NCI-H146 treated with DMSO at 0.1 percent for 48 hours (cell line): ENCODE measurements around the gene CHST12.

Experiments used
- DNase-seq: peaks from one replicate; lab custom pipeline; 2025; ENCODE audit not compliant: unreplicated experiment; lab: John Stamatoyannopoulos, UW

The CHST12 gene

GRCh38 chr7:2433713-2434550, 30.5 kb downstream of the CHST12 start:
- no peak for DNase-seq

DNA sequence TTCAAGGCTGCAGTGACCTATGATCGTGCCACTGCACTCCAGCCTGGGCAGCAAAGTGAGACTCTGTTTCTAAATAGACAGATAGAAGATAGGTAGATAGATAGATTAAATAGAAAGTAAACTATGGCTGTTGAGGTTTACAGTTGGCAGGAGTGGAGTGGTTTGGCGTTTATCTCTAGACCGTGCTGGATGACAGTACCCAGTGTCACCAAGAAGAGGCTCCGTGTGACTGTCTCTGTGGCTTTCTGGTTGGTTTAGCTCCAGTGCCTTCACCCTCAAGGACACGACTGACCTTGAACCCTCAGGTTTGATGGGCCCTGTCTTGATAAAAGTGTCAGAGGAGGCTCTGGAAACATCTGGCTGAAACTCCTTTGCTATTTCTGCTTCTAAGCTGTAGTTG, 31.7 kb downstream of the CHST12 start:
- no peak for DNase-seq

- DNase-seq, result no peak
These were observed 33.1 kb downstream of the CHST12 start for GRCh38 chr7:2436341-2437104.

DNA sequence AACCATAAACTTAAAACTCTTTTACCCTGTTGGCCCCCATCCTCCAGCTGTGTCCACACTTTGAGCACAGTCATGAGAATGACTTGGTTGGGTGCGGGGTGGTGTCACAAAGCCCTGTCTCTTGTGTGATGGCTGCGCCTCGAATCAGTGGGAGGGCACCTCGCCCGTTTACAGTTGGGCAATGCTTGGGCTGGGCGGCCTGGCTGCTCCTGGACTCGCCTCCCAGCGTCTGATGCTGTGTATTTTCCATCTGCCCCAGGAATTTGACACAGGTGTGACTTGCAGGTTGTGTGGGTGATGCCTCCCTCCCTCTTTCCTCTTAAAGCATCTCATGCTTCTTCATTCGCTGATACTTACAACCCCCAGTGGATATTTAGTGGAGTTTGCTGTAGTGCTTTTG, 33.7 kb downstream of the CHST12 start:
- no peak for DNase-seq

DNA sequence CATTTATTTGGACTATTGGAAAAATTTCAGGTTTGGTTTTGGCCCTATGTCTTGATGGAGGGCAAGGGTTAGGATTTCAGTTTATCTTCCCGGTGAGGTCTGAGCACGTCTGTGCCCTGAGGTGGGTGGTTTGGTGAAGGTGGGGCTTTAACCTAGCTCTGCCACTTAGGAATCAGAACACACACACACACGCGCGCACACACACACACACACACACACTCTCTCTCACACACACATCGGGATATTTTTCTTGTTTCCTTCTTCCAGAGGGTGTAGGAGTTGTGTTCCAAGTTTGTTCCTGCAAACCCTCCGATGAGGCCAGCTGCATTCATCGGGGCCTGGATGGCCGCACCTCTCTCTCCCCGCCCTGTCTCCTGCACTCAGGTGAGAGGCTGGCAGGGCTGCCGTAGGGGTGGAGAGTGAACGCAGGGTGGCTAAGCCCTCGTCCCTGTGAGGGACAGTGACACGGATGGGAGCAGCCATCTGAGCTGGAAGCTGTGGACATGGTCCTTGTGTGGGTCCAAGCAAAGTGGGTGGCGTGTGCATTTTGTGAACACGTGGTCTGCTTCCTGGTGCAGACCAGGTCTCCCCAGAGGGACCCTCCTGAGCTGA, 34.2 kb downstream of the CHST12 start:
- DNase-seq, result no peak

- no peak for DNase-seq
These were observed 34.8 kb downstream of the CHST12 start for GRCh38 chr7:2438186-2438585.

DNA sequence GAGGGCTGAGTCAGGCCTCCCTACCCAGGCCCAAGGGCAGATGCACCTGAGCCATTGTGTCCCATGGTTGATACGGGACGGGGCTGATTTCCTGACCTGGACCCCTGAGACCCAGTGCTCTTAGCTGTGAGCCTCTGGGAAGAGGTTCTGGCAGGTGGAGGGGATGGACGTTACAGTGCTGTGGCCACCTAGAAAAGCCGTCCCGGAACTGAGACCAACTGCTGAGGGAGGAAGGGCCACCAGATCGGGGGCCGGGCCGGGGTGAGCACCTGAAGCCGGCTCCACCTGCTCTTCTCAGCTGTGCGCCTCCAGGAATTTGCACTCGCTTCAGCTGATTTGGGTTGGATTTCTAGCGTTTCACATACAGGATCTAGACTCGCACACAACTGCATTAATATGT, 35.4 kb downstream of the CHST12 start:
- no peak for DNase-seq

GRCh38 chr7:2440608-2441245, 37.3 kb downstream of the CHST12 start:
- no peak for DNase-seq

DNA sequence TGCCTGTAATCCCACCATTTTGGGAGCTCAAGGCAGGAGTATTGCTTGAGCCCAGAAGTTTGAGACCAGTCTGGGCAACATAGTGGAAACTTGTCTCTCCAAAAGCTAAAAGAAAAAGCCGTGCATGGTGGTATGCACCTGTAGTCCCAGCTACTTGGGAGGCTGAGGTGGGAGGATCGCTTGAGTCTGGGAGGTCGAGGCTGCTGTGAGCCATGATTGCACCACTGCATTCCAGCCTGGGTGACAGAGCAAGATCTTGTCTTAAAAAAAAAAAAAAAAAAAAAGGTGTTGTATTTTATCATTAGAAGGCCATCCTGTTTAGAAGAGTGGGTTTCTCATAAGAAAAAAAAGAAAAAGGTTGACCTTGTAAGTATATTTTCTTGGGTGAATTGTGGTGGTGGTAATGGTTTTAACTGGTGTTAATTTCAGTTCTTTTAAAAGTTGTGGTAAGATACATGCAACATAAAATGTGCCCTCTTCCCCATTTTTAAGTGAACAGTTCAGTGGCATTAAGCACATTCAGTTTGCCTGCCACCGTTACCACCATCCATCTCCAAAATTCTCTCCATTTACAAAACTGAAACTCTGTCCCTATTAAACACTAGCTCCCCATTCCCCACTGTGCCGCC, 38.1 kb downstream of the CHST12 start:
- DNase-seq, result no peak

GRCh38 chr7:2443491-2443890, 40.1 kb downstream of the CHST12 start:
- no peak for DNase-seq

- DNase-seq, result no peak
These were observed 41.1 kb downstream of the CHST12 start for GRCh38 chr7:2444476-2444875.

- DNase-seq, result no peak
These were observed 41.6 kb downstream of the CHST12 start for GRCh38 chr7:2445047-2445446.

DNA sequence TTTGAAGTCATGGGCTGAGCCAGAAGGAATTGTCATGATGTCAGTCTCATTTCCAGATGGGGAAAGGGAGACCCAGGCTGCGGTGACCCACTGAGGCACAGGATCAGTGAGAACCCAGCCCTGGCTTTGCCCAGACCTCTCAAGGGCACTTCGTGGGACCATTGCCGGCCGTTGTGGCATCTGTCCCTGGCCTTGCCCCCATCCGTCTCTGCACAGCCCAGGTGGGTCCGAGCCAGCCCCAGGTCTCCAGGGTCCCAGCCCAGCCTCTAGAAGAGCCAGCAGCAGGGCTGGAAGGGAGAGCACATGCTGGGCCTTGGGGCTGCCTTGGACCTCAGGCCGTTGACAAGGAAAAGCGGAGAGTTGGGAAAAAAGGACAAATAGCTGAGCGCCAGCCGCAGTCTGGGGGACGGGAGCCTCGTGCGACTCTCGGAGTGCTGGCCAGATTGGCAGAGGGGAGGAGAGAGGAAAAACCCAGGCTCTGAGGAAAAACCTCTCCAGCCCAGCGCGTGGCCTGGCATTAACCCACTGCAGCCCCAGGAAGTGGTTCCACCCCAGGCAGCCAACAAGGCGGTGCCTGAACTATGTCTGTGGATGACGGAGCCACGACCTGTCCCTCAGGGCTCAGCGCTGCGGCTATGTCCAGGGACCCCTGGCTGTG, 42.6 kb downstream of the CHST12 start:
- no peak for DNase-seq

DNA sequence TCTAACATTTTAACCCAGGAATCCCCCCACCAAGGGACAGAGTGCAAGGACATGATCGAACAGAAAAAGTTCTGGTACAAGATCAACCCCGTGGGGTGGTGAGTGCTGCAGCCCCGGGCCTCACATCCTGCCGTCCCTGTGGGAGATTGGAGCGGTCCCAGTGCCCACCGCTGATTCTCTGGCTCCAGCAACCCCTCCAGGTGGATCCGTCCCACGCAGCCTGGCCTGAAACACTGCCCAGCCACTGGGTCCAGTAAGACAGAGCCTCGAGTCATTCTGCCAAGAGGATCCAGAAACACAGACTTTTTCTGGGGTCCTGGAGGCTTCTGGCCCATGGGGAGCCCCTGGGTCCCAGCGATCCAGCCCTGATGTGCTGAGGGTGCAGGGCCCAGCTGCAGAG, 43.3 kb downstream of the CHST12 start:
- no peak for DNase-seq

GRCh38 chr7:2450198-2451107, 47.0 kb downstream of the CHST12 start:
- DNase-seq, result no peak

- peak; percentile 31 for DNase-seq
These were observed 48.0 kb downstream of the CHST12 start for GRCh38 chr7:2451171-2452073.

DNA sequence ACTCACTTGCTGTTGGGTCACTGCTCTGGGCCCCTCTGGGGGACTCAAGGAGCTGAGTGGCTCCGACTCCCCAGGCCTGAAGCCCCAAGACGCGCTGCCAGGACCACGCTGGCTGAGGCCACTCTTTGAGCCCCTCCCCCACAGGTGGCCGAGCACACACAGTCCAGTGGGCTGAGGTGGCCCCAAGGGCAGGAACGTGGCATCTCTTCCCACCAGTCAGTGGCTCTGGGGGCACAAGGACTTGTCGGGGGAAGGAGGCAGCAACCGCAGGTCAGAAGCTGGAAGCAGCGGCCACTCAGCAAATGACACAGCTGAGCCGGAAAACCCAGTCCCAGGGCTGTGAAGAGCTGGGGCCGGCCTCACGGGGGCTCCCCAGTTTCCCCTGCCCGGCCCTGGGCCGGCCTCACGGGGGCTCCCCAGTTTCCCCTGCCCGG, 48.7 kb downstream of the CHST12 start:
- DNase-seq, result no peak

GRCh38 chr7:2452643-2453270, 49.3 kb downstream of the CHST12 start:
- DNase-seq, result no peak
